Upper lobe of right lung (tissue), 1 donor: ENCODE data around the gene BCAS3. TPM values are rescaled to one million over a fixed set of nuclear protein-coding genes. Genes with fewer than 3 reads are reported as not detected.

Experiments
- ATAC-seq: fragments of 200-7000 bp; cut with Tn5 transposase; one replicate; pipeline ENCODE4 v1.9.1; 2020; ENCODE audit warnings: mild to moderate bottlenecking, moderate library complexity
- DNase-seq: peaks from one replicate; pipeline ENCODE4 v3.0.0-alpha.2; 2020
- H3K27ac ChIP-seq: fragments of 200-600 bp; one replicate; pipeline ENCODE4 v1.8.0; 2022
- H3K27me3 ChIP-seq: fragments of 200-600 bp; one replicate; pipeline ENCODE4 v1.8.0; 2022; ENCODE audit warnings: mild to moderate bottlenecking
- H3K36me3 ChIP-seq: fragments of 200-600 bp; one replicate; pipeline ENCODE4 v1.8.0; 2022
- H3K4me1 ChIP-seq: fragments of 200-600 bp; one replicate; pipeline ENCODE4 v1.8.0; 2022
- H3K4me3 ChIP-seq: fragments of 200-600 bp; one replicate; pipeline ENCODE4 v1.8.0; 2022; ENCODE audit warnings: mild to moderate bottlenecking
- H3K9me3 ChIP-seq: fragments of 200-600 bp; one replicate; pipeline ENCODE4 v1.8.0; 2022
- intact Hi-C: fragments of 100-400 bp; cut with DNase I; formaldehyde crosslinking; loops from one replicate; pipeline ENCODE4 v1.11.0; 2022
- total RNA-seq: library from RNA; stranded (reverse); fragmentation: NEBNext Ultra II Directional; extraction: Animal tissue kit (Norgen Biotek cat#: 25700); gene quantifications from one replicate; pipeline ENCODE4 v1.2.1, GENCODE V29; 2021
- TF ChIP-seq, protein P1 (sequence below): fragments of 200-600 bp; IDR thresholded peaks from one replicate; pipeline ENCODE4 v1.8.0; 2022; ENCODE audit warnings: antibody characterized with exemption
- donor health status: DM: no; HTN: yes; CAD: no; lungs with severe emphysema.

BCAS3 gene
- total RNA-seq, 1 donor from 2014 or later = 23.5 TPM

DNA sequence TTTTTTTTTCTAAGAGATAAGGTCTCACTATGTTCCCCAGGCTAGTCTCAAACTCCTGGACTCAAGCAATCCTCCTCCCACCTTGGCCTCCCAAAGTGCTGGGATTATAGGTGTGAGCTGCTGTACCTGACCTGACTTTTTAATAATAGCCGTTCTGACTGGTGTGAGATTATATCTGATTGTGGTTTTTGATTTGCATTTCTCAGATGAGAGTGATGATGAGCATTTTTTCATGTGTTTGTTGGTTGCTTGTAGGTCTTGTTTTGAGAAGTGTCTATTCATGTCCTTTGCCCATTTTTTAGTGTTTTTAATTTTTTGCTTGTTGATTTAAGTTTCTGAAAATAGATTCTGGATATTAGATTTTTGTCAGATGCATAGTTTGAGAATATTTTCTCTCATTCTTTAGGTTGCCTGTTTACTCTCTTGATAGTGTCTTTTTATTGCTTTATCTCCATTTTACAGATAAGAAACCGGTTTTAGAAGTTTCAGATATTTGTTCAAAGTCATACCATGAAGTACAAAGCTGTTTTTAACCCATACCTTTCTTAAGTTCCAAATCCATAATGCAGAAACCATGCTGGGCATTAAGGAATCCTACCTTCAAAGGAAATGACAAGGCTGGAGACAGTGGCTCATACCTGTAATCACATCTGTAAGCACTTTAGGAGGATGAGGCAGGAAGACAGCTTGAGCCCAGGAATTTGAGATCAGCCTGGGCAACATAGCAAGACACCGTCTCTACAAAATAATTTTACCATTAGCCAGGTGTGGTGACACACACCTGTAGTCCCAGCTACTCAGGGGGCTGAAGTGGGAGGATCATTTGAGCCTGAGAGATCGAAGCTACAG lies 553.5 kb downstream of the BCAS3 start:
- Histone ChIP-seq H3K27me3 (no peaks in the 10 kb centered on the region), H3K27ac (no peak overlapping the region), H3K9me3 (no peaks in the 10 kb centered on the region), H3K36me3 (no peaks in the 10 kb centered on the region), H3K4me3 (no peak overlapping the region), H3K4me1 (peaks cover 11% of the 10 kb centered on the region)
- intact Hi-C loops = no loop called here
- TF ChIP-seq, protein P1, sequence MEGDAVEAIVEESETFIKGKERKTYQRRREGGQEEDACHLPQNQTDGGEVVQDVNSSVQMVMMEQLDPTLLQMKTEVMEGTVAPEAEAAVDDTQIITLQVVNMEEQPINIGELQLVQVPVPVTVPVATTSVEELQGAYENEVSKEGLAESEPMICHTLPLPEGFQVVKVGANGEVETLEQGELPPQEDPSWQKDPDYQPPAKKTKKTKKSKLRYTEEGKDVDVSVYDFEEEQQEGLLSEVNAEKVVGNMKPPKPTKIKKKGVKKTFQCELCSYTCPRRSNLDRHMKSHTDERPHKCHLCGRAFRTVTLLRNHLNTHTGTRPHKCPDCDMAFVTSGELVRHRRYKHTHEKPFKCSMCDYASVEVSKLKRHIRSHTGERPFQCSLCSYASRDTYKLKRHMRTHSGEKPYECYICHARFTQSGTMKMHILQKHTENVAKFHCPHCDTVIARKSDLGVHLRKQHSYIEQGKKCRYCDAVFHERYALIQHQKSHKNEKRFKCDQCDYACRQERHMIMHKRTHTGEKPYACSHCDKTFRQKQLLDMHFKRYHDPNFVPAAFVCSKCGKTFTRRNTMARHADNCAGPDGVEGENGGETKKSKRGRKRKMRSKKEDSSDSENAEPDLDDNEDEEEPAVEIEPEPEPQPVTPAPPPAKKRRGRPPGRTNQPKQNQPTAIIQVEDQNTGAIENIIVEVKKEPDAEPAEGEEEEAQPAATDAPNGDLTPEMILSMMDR = no peak
- no peak for ATAC-seq
- DNase-seq = no peak

- DNase-seq (no peak), ATAC-seq (no peak)
- Histone ChIP-seq H3K4me3 (no peak overlapping the region), H3K27me3 (no peaks in the 10 kb centered on the region), H3K36me3 (no peaks in the 10 kb centered on the region), H3K4me1 (peaks cover 11% of the 10 kb centered on the region), H3K27ac (no peak overlapping the region), H3K9me3 (no peaks in the 10 kb centered on the region)
- TF ChIP-seq, protein P1 = no peak
- intact Hi-C loops = no loop called here
Observed at GRCh38 chr17:61232871-61233270, 555.2 kb downstream of the BCAS3 start.

GRCh38 chr17:61233991-61234750 lies 556.5 kb downstream of the BCAS3 start:
- Histone ChIP-seq H3K4me1 (peaks cover 11% of the 10 kb centered on the region), H3K27ac (no peak overlapping the region), H3K9me3 (no peaks in the 10 kb centered on the region), H3K4me3 (no peak overlapping the region), H3K27me3 (no peaks in the 10 kb centered on the region), H3K36me3 (no peaks in the 10 kb centered on the region)
- intact Hi-C loops = no loop called here
- peak; percentile 42 for ATAC-seq
- TF ChIP-seq, protein P1 = no peak
- no peak for DNase-seq

DNA sequence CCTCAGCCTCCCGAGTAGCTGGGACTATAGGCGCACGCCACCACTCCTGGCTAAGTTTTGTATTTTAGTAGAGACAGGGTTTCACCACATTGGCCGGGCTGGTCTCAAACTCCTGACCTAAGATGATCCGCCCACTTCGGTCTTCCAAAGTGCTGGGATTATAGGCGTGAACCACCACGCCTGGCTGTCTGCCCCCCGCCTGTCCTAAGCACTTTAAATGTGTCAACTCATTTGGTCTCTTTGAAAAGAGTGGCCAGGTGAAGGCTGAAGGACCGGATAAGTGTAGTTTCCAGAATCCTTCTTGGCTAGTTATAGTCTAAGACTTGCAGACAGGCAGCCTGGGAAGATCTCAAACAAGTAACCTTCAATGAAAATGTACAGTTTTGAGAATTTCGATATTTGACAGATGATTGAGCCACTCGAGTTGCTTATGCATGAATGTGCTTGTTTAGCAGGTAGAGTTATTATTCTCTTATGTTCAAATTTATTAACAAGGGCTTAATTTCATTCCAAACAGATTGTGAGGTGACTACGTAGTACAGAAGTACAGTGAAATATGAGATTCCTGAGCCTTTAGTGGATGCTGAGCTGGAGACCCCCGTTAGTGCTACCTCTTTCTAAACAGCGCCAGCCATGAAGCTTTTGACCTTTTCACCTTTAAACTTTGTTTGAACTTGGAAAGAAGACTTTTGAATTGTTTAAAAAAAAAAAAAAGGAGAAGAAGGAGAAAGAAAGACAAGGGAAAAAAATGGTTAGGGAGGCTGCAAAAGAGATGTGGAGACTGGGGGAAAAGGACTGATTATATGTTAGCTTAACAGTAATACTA lies 557.6 kb downstream of the BCAS3 start:
- Histone ChIP-seq H3K4me1 (peaks cover 11% of the 10 kb centered on the region), H3K9me3 (no peaks in the 10 kb centered on the region), H3K27ac (peak overlapping the region; percentile 52), H3K36me3 (no peaks in the 10 kb centered on the region), H3K27me3 (no peaks in the 10 kb centered on the region), H3K4me3 (no peak overlapping the region)
- TF ChIP-seq, protein P1 = no peak
- no peak for DNase-seq
- intact Hi-C loops = no loop called here
- peak; percentile 71 for ATAC-seq

GRCh38 chr17:61235827-61236197 lies 558.2 kb downstream of the BCAS3 start:
- ATAC-seq (peak; percentile 41), DNase-seq (no peak)
- H3K4me1 ChIP-seq = peaks cover 11% of the 10 kb centered on the region

More at GRCh38 chr17:61235827-61236197, 558.2 kb downstream of the BCAS3 start:
- Histone ChIP-seq H3K36me3 (no peaks in the 10 kb centered on the region), H3K4me3 (no peak overlapping the region), H3K27ac (peak overlapping the region; percentile 52), H3K9me3 (no peaks in the 10 kb centered on the region), H3K27me3 (no peaks in the 10 kb centered on the region)
- intact Hi-C loops = no loop called here
- TF ChIP-seq, protein P1 = no peak
